GM23248 (cell line): ENCODE results near the gene SPPL2B. TPM values are rescaled to one million over a fixed set of nuclear protein-coding genes. Genes with fewer than 3 reads are reported as not detected.

Source experiments
- DNase-seq: peaks from one replicate; pipeline ENCODE4 v3.0.0-alpha.2; 2015
- H2AFZ ChIP-seq: fragments of 200-600 bp; sonication (generic); 2 replicates; pipeline ENCODE4 v1.6.1; 2016; ENCODE audit warnings: antibody characterized with exemption
- H3F3A ChIP-seq: fragments of 200-600 bp; sonication (generic); 2 replicates; pipeline ENCODE4 v1.6.1; 2016; ENCODE audit warnings: mild to moderate bottlenecking, antibody characterized with exemption, mixed run types; ENCODE audit not compliant: insufficient read depth
- H3K27ac ChIP-seq: fragments of 200-600 bp; sonication (generic); 2 replicates; pipeline ENCODE4 v1.5.1; 2016; ENCODE audit warnings: mild to moderate bottlenecking
- H3K27me3 ChIP-seq: fragments of 200-600 bp; sonication (generic); replicated peaks from 2 replicates; pipeline ENCODE4 v1.6.1; 2016; ENCODE audit warnings: mild to moderate bottlenecking; ENCODE audit not compliant: insufficient read depth
- H3K36me3 ChIP-seq: fragments of 200-600 bp; sonication (generic); 2 replicates; pipeline ENCODE4 v1.6.1; 2016; ENCODE audit warnings: low read depth, mild to moderate bottlenecking
- H3K4me1 ChIP-seq: fragments of 200-600 bp; sonication (generic); 2 replicates; pipeline ENCODE4 v1.6.1; 2016; ENCODE audit warnings: mild to moderate bottlenecking; ENCODE audit not compliant: insufficient read depth
- H3K4me2 ChIP-seq: fragments of 200-600 bp; sonication (generic); one replicate; pipeline ENCODE4 v1.6.1; 2016; ENCODE audit warnings: mild to moderate bottlenecking; ENCODE audit not compliant: unreplicated experiment
- H3K4me3 ChIP-seq: fragments of 200-600 bp; sonication (generic); 2 replicates; pipeline ENCODE4 v1.5.1; 2016; ENCODE audit warnings: mild to moderate bottlenecking
- H3K79me2 ChIP-seq: fragments of 200-600 bp; sonication (generic); 2 replicates; pipeline ENCODE4 v1.6.1; 2016; ENCODE audit warnings: mild to moderate bottlenecking; ENCODE audit not compliant: insufficient read depth
- H3K9ac ChIP-seq: fragments of 200-600 bp; sonication (generic); 2 replicates; pipeline ENCODE4 v1.6.1; 2016; ENCODE audit warnings: mild to moderate bottlenecking
- H3K9me2 ChIP-seq: fragments of 200-600 bp; sonication (generic); 2 replicates; pipeline ENCODE4 v1.6.1; 2016; ENCODE audit warnings: mixed run types, mild to moderate bottlenecking, moderate library complexity; ENCODE audit not compliant: insufficient read depth
- H3K9me3 ChIP-seq: fragments of 200-600 bp; sonication (generic); one replicate; pipeline ENCODE4 v1.6.1; 2017; ENCODE audit warnings: low read depth
- H4K20me1 ChIP-seq: fragments of 200-600 bp; sonication (generic); 2 replicates; pipeline ENCODE4 v1.6.0; 2016; ENCODE audit not compliant: insufficient read depth
- EZH2 ChIP-seq: fragments of 200-600 bp; sonication (generic); IDR thresholded peaks from 2 replicates; pipeline ENCODE4 v1.6.1; 2018; ENCODE audit warnings: antibody characterized with exemption, mild to moderate bottlenecking; ENCODE audit not compliant: insufficient read depth, poor library complexity, severe bottlenecking
- EZH2phosphoT487 ChIP-seq: fragments of 200-600 bp; sonication (generic); IDR thresholded peaks from 2 replicates; pipeline ENCODE4 v1.6.1; 2018; ENCODE audit warnings: antibody characterized with exemption, moderate library complexity, mild to moderate bottlenecking, low read depth; ENCODE audit not compliant: insufficient read depth
- WGBS, 2 experiments: methylation state at CpG; one replicate each; pipeline ENCODE4 v1.1.6; 2015 to 2017; ENCODE audit warnings: low lambda C conversion rate in 2 of 2, low coverage in 1 of 2; ENCODE audit errors: missing lambda C conversion rate in 2 of 2; 5-methylcytosine and 5-hydroxymethylcytosine counted together
- in situ Hi-C: fragments of 300-500 bp; cut with MboI; formaldehyde crosslinking; loops from 2 replicates; pipeline ENCODE4 v1.15.0; 2020
- polyA plus RNA-seq: library from polyadenylated mRNA; unstranded; fragments of >200 nt; fragmentation: Nextera tagmentation; extraction: Ambion mirVana; gene quantifications from 2 replicates; pipeline ENCODE4 v1.2.1, GENCODE V29; 2016
- total RNA-seq: library from RNA; depleted of rRNA; stranded (reverse); fragments of >200 nt; shearing (Covaris generic); gene quantifications from 2 replicates; pipeline ENCODE4 v1.2.3, GENCODE V29; 2014

Gene SPPL2B
- total and polyA plus RNA-seq, 2 experiments from 2014 or later, result 38.9 to 43.0 TPM

DNA sequence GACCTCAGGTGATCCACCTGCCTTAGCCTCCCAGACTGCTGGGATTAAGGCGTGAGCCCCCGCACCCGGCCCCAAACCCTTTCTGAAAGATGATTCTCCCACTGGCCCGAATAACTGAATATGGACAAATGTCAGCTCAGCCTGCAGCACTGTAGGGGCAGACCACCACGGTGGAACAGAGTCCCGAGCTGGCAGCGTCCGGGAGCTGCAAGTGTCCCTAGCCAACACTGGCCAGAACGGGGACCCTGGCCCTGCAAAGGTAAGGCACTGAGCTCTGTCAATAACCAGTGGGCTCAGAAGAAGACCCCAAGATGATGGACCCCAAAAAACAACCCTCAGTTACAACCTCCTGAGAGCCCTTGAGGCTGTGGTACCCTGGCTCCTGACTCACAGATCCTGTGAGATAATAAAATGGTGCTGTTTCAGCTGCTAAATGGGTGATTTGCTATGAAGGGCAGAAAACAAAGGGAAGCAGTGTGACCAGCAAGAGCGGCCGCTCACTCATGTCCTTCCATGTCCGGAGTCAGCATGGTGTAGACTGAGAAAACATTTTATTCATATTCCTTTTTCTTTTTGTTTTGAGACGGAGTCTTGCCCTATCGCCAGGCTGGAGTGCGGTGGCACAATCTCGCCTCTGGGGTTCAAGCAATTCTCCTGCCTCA, 1.7 kb upstream of the SPPL2B start:
- peaks cover 6% of the 10 kb centered on the region; the same call in 1 of the 2 replicates for H3K4me1 ChIP-seq
- no peaks in the 10 kb centered on the region for H3K36me3 ChIP-seq
- no peaks in the 10 kb centered on the region for H3K9me3 ChIP-seq
- H3K27me3 ChIP-seq, result no peaks in the 10 kb centered on the region
- in situ Hi-C loops, result no loop called here
- peaks cover 72% of the 10 kb centered on the region for H3K79me2 ChIP-seq
- no peak overlapping the region; the same call in 1 of the 2 replicates for H3K27ac ChIP-seq
- DNase-seq, result peak; percentile 20
- H3K9me2 ChIP-seq, result no peaks in the 10 kb centered on the region
- no peak for TF ChIP-seq EZH2phosphoT487
- TF ChIP-seq EZH2, result no peak
- peak overlapping the region; percentile 92 for H3K9ac ChIP-seq
- peak overlapping the region; percentile 95 for H3K4me3 ChIP-seq
- no peaks in the 10 kb centered on the region for H3F3A ChIP-seq
- H2AFZ ChIP-seq, result no peak overlapping the region
- peak overlapping the region; percentile 78 for H3K4me2 ChIP-seq
- no peaks in the 10 kb centered on the region for H4K20me1 ChIP-seq
- 92 to 93% methylated on average over 16 of the region's 16 CpGs for WGBS, 2 experiments

DNA sequence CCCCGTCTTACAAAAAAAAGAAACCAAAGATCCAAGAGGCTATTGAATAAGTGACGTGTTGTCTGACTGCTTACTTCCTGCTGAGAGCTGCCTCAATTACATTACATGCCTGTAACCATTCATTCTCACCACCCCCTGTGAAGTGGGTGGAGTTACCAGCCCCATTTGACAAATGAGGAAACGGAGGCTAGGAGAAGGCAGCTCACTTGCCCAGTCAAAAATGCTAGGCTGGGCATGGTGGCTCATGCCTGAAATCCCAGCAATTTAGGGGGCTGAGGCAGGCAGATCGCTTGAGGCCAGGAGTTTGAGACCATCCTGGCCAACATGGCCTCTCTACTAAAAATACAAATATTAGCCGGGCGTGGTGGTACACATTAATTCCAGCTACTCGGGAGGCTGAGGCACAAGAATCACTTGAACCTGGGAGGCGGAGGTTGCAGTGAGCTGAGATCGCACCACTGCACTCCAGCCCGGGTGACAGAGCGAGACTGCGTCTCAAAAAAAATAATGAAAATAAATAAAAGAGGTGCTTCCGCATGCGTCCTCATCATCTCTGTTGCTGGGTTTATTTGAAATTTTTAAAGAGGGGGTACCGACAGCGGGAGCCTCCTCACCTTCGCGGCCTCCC, 597 bp upstream of the SPPL2B start:
- in situ Hi-C loops, result no loop called here
- H3K79me2 ChIP-seq, result peaks cover 82% of the 10 kb centered on the region
- H3F3A ChIP-seq, result no peaks in the 10 kb centered on the region
- H2AFZ ChIP-seq, result peak overlapping the region; percentile 92
- H3K9me3 ChIP-seq, result no peaks in the 10 kb centered on the region
- WGBS, 2 experiments, result 1 to 2% methylated on average over 18 of the region's 18 CpGs
- peaks cover 6% of the 10 kb centered on the region; the same call in 1 of the 2 replicates for H3K4me1 ChIP-seq
- peak; percentile 76 for DNase-seq
- H3K27ac ChIP-seq, result peak overlapping the region; percentile 77
- peak overlapping the region; percentile 78 for H3K4me2 ChIP-seq
- H3K36me3 ChIP-seq, result no peaks in the 10 kb centered on the region
- H4K20me1 ChIP-seq, result no peaks in the 10 kb centered on the region
- H3K27me3 ChIP-seq, result no peaks in the 10 kb centered on the region
- peak overlapping the region; percentile 95 for H3K4me3 ChIP-seq
- H3K9me2 ChIP-seq, result no peaks in the 10 kb centered on the region
- no peak for TF ChIP-seq EZH2
- no peak for TF ChIP-seq EZH2phosphoT487
- peak overlapping the region; percentile 92 for H3K9ac ChIP-seq

DNA sequence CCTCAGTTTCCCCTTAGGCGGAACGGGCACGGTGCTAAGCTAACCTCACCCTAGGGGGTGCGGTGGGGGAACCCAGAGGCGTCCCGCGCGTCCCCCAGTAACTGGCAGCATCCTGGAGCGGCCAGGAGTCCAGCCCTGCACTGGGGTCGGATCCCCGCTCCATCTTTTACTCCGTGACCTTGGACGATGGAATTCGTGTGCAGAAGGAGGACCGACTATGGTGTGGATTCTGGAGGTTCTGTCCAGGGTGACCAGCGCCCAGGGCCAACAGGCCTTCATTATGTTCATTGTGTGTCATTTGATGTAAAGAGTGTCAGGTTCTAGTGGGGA, 630 bp downstream of the SPPL2B start:
- H3K9me3 ChIP-seq, result no peaks in the 10 kb centered on the region
- TF ChIP-seq EZH2phosphoT487, result no peak
- TF ChIP-seq EZH2, result no peak
- no peaks in the 10 kb centered on the region for H3K27me3 ChIP-seq
- in situ Hi-C loops, result no loop called here
- no peaks in the 10 kb centered on the region for H3F3A ChIP-seq
- H3K79me2 ChIP-seq, result peaks cover 93% of the 10 kb centered on the region
- 3 to 4% methylated on average over 8 to 16 of the region's 16 CpGs for WGBS, 2 experiments
- no peaks in the 10 kb centered on the region for H3K9me2 ChIP-seq
- DNase-seq, result peak; percentile 45
- peak overlapping the region; percentile 92; the same call in 1 of the 2 replicates for H2AFZ ChIP-seq
- H3K27ac ChIP-seq, result peak overlapping the region; percentile 77
- peak overlapping the region; percentile 92 for H3K9ac ChIP-seq
- no peaks in the 10 kb centered on the region for H4K20me1 ChIP-seq
- H3K36me3 ChIP-seq, result no peaks in the 10 kb centered on the region
- H3K4me2 ChIP-seq, result peak overlapping the region; percentile 96
- peaks cover 6% of the 10 kb centered on the region; the same call in 1 of the 2 replicates for H3K4me1 ChIP-seq
- peak overlapping the region; percentile 95 for H3K4me3 ChIP-seq

DNA sequence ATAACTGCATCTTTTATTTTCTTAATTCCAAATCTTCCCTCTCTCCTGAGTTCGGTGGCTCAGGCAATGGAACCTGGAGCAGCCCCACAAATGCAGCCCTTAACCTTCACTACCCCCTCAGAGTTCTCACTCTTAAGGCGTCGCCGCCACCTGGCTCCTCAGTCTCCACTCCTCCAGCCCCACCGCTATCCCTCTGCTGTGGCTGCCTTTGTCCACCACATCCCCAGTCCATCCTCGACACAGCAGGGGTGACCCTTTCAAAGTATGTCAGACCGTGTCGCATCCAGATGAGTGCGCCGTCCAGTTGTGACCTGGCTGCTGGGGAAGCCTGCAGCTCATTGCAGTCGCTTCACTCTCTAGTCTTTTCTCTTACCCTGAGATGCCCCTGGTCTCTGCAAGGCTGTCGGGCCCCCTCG, 1.0 kb downstream of the SPPL2B start:
- peaks cover 6% of the 10 kb centered on the region; the same call in 1 of the 2 replicates for H3K4me1 ChIP-seq
- H2AFZ ChIP-seq, result no peak overlapping the region
- WGBS, 2 experiments, result 48 to 58% methylated on average over 12 to 13 of the region's 13 CpGs
- peak overlapping the region; percentile 92 for H3K9ac ChIP-seq
- in situ Hi-C loops, result no loop called here
- no peaks in the 10 kb centered on the region for H3F3A ChIP-seq
- no peaks in the 10 kb centered on the region for H3K36me3 ChIP-seq
- no peaks in the 10 kb centered on the region for H3K27me3 ChIP-seq
- H4K20me1 ChIP-seq, result no peaks in the 10 kb centered on the region
- peak; percentile 25 for DNase-seq
- no peaks in the 10 kb centered on the region for H3K9me2 ChIP-seq
- H3K27ac ChIP-seq, result no peak overlapping the region
- H3K9me3 ChIP-seq, result no peaks in the 10 kb centered on the region
- no peak for TF ChIP-seq EZH2
- TF ChIP-seq EZH2phosphoT487, result no peak
- H3K4me2 ChIP-seq, result peak overlapping the region; percentile 96
- H3K4me3 ChIP-seq, result peak overlapping the region; percentile 95
- peaks cover 93% of the 10 kb centered on the region for H3K79me2 ChIP-seq
